ENCODE data around the gene SCNM1.

DNA sequence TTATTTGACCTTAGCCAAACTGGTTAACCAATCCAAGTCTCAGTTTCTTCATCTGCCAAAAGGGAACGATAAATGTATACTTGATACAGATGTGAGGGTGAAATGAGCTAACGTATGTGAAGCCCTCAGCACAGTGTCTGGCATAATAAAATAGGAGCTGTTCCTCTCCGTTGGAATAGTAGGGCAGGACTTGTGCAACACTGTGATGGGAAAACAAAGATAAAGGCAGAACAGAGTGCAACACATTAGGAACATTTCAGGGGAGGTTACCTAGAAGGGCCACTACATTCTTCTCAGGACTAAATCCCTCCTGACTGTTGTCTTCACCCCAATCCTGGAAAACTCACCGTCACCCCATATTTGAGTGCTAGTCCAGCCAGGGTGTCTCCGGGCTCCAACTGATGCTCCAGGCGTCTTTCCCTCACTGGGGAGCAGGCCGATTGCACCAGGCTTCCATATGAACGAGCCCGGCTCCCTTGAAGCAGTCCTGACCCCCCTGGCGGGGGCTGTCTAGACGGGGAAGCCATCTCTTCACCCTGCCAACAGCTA lies 1.1 kb upstream of the SCNM1 start:
- TF ChIP-seq, protein P1, sequence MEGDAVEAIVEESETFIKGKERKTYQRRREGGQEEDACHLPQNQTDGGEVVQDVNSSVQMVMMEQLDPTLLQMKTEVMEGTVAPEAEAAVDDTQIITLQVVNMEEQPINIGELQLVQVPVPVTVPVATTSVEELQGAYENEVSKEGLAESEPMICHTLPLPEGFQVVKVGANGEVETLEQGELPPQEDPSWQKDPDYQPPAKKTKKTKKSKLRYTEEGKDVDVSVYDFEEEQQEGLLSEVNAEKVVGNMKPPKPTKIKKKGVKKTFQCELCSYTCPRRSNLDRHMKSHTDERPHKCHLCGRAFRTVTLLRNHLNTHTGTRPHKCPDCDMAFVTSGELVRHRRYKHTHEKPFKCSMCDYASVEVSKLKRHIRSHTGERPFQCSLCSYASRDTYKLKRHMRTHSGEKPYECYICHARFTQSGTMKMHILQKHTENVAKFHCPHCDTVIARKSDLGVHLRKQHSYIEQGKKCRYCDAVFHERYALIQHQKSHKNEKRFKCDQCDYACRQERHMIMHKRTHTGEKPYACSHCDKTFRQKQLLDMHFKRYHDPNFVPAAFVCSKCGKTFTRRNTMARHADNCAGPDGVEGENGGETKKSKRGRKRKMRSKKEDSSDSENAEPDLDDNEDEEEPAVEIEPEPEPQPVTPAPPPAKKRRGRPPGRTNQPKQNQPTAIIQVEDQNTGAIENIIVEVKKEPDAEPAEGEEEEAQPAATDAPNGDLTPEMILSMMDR (IDR thresholded peaks at IDR 0.05), result no peak
- no peak for TF ChIP-seq POLR2A (IDR thresholded peaks at IDR 0.05)
